Transverse colon (tissue), 4 donors: ENCODE results near the gene TEX29. TPM values are rescaled to one million over a fixed set of nuclear protein-coding genes. Genes with fewer than 3 reads are reported as not detected.

Experiments used
- DNase-seq: peaks from one replicate; pipeline ENCODE4 v3.0.0-alpha.2; 2019
- H3K27ac ChIP-seq, 4 donors: fragments of 200-600 bp; sonication (generic); 2 replicates each; pipeline ENCODE4 v1.5.1; 2016 to 2018; ENCODE audit warnings: inconsistent platforms in 4 of 4
- H3K27me3 ChIP-seq: fragments of 200-600 bp; sonication (generic); 2 replicates; pipeline ENCODE4 v1.5.1; 2017; ENCODE audit warnings: inconsistent platforms
- H3K36me3 ChIP-seq, 4 donors: fragments of 200-600 bp; sonication (generic); 2 replicates each; pipeline ENCODE4 v1.5.1; 2017 to 2019; ENCODE audit warnings: inconsistent platforms in 4 of 4
- H3K4me1 ChIP-seq, 4 donors: fragments of 200-600 bp; sonication (generic); 2 replicates each; pipeline ENCODE4 v1.5.1; 2017 to 2020; ENCODE audit warnings: inconsistent platforms in 4 of 4
- H3K4me3 ChIP-seq, 4 donors: fragments of 200-600 bp; sonication (generic); 1 replicate in 1 of 4; 2 replicates in 3 of 4; pipeline versions ENCODE4 v1.5.1 to v1.6.1; 2017 to 2019; ENCODE audit warnings: inconsistent platforms in 4 of 4
- H3K9me3 ChIP-seq, 2 donors: fragments of 200-600 bp; sonication (generic); 2 replicates each; pipeline ENCODE4 v1.5.1; 2017 to 2019; ENCODE audit warnings: inconsistent platforms in 2 of 2
- CTCF ChIP-seq, 5 experiments: fragments of 200-600 bp in 3 of 5; fragments of 450-650 bp in 2 of 5; sonication (generic) in 3 of 5; IDR thresholded peaks; 1 replicate in 2 of 5; 2 replicates in 3 of 5; pipeline ENCODE4 v1.5.1; 2016 to 2017; ENCODE audit warnings: antibody characterized with exemption in 5 of 5, inconsistent platforms in 3 of 5, mild to moderate bottlenecking in 2 of 5, moderate library complexity in 1 of 5
- EP300 ChIP-seq: sonication (generic); formaldehyde crosslinking; IDR thresholded peaks from one replicate; pipeline ENCODE4 v1.6.1; 2017; ENCODE audit warnings: antibody characterized with exemption, low read depth
- POLR2A ChIP-seq: fragments of 450-650 bp; IDR thresholded peaks from one replicate; pipeline ENCODE4 v1.6.1; 2016; ENCODE audit warnings: antibody characterized with exemption, mild to moderate bottlenecking, moderate library complexity
- POLR2AphosphoS5 ChIP-seq, 3 donors: sonication (generic); formaldehyde crosslinking; IDR thresholded peaks; one replicate each; pipeline ENCODE4 v1.6.1; 2016; ENCODE audit warnings: antibody characterized with exemption in 3 of 3
- WGBS, 2 donors: methylation state at CpG; one replicate each; pipeline ENCODE4 v1.1.5; 2018; ENCODE audit warnings: low coverage in 1 of 2; 5-methylcytosine and 5-hydroxymethylcytosine counted together
- in situ Hi-C, 4 donors: fragments of 200-750 bp; cut with MboI; loops; one replicate each; pipeline versions ENCODE4 v1.15.0 to v1.15.1; 2017; ENCODE audit warnings: low sequenced_read_pairs in 3 of 4, low pct_ligation_motif_present in 1 of 4, low pct_unique_long_range_greater_than_20kb in 1 of 4
- intact Hi-C: fragments of 100-400 bp; cut with DNase I; formaldehyde crosslinking; loops from one replicate; pipeline ENCODE4 v1.15.1; 2023; ENCODE audit warnings: low total_unique reads
- total RNA-seq, 4 donors: library from RNA; depleted of rRNA; stranded (reverse); fragments of >200 nt; gene quantifications; one replicate each; pipeline ENCODE4 v1.1.0, GENCODE V29; 2016

TEX29 gene
- total RNA-seq, 4 donors from 2014 or later: not detected

- peaks cover 0 to 27% (median 9%) of the 10 kb centered on the region in 4 donors for H3K36me3 ChIP-seq
Measured at GRCh38 chr13:111275382-111275781, 45.1 kb upstream of the TEX29 start.

GRCh38 chr13:111275995-111276618, 44.3 kb upstream of the TEX29 start:
- Histone ChIP-seq H3K9me3 (no peaks in the 10 kb centered on the region), H3K4me3 (no peak overlapping the region), H3K27me3 (no peaks in the 10 kb centered on the region), H3K36me3 (peaks cover 0 to 27% (median 12%) of the 10 kb centered on the region in 4 donors), H3K4me1 (no peaks in the 10 kb centered on the region), H3K27ac (no peak overlapping the region)
- no peak for DNase-seq
- TF ChIP-seq CTCF (IDR thresholded peaks at IDR 0.05) (no peak), POLR2A (no peak), EP300 (no peak), POLR2AphosphoS5 (IDR thresholded peaks at IDR 0.05) (no peak)
- in situ Hi-C loops (no loop called here), intact Hi-C loops (loop anchor here (10.0 kb wide), 1 partner anchor 1409 kb away; no protein-coding TSS in a partner anchor)
- WGBS, 2 donors: 87 to 93% methylated on average over 2 to 5 of the region's 5 CpGs

More at GRCh38 chr13:111275382-111275781, 45.1 kb upstream of the TEX29 start:
- intact Hi-C loops (loop anchor here (10.0 kb wide), 1 partner anchor 1409 kb away; no protein-coding TSS in a partner anchor), in situ Hi-C loops (no loop called here)
- Histone ChIP-seq H3K27me3 (no peaks in the 10 kb centered on the region), H3K4me3 (no peak overlapping the region), H3K4me1 (no peaks in the 10 kb centered on the region), H3K27ac (no peak overlapping the region), H3K9me3 (no peaks in the 10 kb centered on the region)
- TF ChIP-seq POLR2A (no peak), CTCF (IDR thresholded peaks at IDR 0.05) (no peak), EP300 (no peak), POLR2AphosphoS5 (IDR thresholded peaks at IDR 0.05) (no peak)
- DNase-seq: no peak
- WGBS, 2 donors: 88 to 95% methylated on average over 8 to 10 of the region's 10 CpGs

GRCh38 chr13:111278258-111278657, 42.2 kb upstream of the TEX29 start:
- DNase-seq: no peak
- in situ Hi-C loops: no loop called here
- Histone ChIP-seq H3K4me3 (no peak overlapping the region), H3K27me3 (no peaks in the 10 kb centered on the region), H3K36me3 (peaks cover 0 to 33% (median 15%) of the 10 kb centered on the region in 4 donors), H3K4me1 (peaks cover 0 to 20% (median 5%) of the 10 kb centered on the region in 4 donors), H3K27ac (no peak overlapping the region), H3K9me3 (no peaks in the 10 kb centered on the region)
- WGBS, 2 donors: 92 to 94% methylated on average over 7 to 10 of the region's 10 CpGs
- TF ChIP-seq CTCF (IDR thresholded peaks at IDR 0.05): no peak
- no peak for TF ChIP-seq EP300
- TF ChIP-seq POLR2A: no peak
- no peak for TF ChIP-seq POLR2AphosphoS5 (IDR thresholded peaks at IDR 0.05)
- intact Hi-C loops: loop anchor here (10.0 kb wide), 1 partner anchor 1407 kb away; no protein-coding TSS in a partner anchor

- Histone ChIP-seq H3K27ac (no peak overlapping the region), H3K9me3 (no peaks in the 10 kb centered on the region), H3K36me3 (peaks cover 0 to 40% (median 18%) of the 10 kb centered on the region in 4 donors), H3K4me1 (peaks cover 0 to 20% (median 5%) of the 10 kb centered on the region in 4 donors), H3K27me3 (no peaks in the 10 kb centered on the region), H3K4me3 (no peak overlapping the region)
- DNase-seq: no peak
- in situ Hi-C loops (no loop called here), intact Hi-C loops (loop anchor here (10.0 kb wide), 1 partner anchor 1406 kb away; no protein-coding TSS in a partner anchor)
- WGBS, 2 donors: 90 to 92% methylated on average over 5 to 17 of the region's 17 CpGs
- TF ChIP-seq CTCF (IDR thresholded peaks at IDR 0.05): no peak
- no peak for TF ChIP-seq POLR2AphosphoS5 (IDR thresholded peaks at IDR 0.05)
- TF ChIP-seq EP300: no peak
- no peak for TF ChIP-seq POLR2A
Measured at GRCh38 chr13:111278743-111279652, 41.4 kb upstream of the TEX29 start.
